Activated CD8-positive, alpha-beta memory T cell treated with anti-CD3 and anti-CD28 coated beads, Interleukin-2, amount 10 ng/mL, durations not matched to agents 7 days and 5 days (primary cell): ENCODE measurements around the gene SIRPA. TPM values are rescaled to one million over a fixed set of nuclear protein-coding genes. Genes with fewer than 3 reads are reported as not detected.

Experiments used
- ATAC-seq: fragments of 150-1000 bp; cut with Tn5 transposase; one replicate; pipeline ENCODE4 v1.10.0; 2021; ENCODE audit warnings: moderate library complexity
- CTCF ChIA-PET: fragments of 350-600 bp; sonication (Branson Sonifier 250); formaldehyde crosslinking; loops from one replicate; lab custom pipeline; 2021; ENCODE audit warnings: antibody characterized with exemption; lab: Charles Lee
- DNase-seq: peaks from one replicate; pipeline ENCODE4 v3.0.0-alpha.2; 2020
- H3K27ac Mint-ChIP-seq: one replicate; pipeline ENCODE4 v1.8.0; 2021; ENCODE audit warnings: mild to moderate bottlenecking, mixed read lengths
- H3K27me3 Mint-ChIP-seq: one replicate; pipeline ENCODE4 v1.8.0; 2021; ENCODE audit warnings: mixed read lengths
- H3K36me3 Mint-ChIP-seq: one replicate; pipeline ENCODE4 v1.8.0; 2021; ENCODE audit warnings: mild to moderate bottlenecking, mixed read lengths
- H3K4me1 Mint-ChIP-seq: one replicate; pipeline ENCODE4 v1.8.0; 2021; ENCODE audit warnings: mixed read lengths
- H3K4me3 Mint-ChIP-seq: one replicate; pipeline ENCODE4 v1.8.0; 2021; ENCODE audit warnings: mild to moderate bottlenecking, moderate library complexity, mixed read lengths
- H3K9me3 Mint-ChIP-seq: one replicate; pipeline ENCODE4 v1.8.0; 2022; ENCODE audit warnings: low read depth, mixed read lengths
- total RNA-seq, 2 experiments: library from RNA; stranded (reverse); gene quantifications; one replicate each; pipeline ENCODE4 v1.2.3, GENCODE V29; 2021

Gene SIRPA
- total RNA-seq, 2 experiments from 2014 or later, result not detected

GRCh38 chr20:1897541-1897940 is 2.3 kb downstream of the SIRPA start:
- Mint-ChIP-seq H3K27me3 (peaks cover 68% of the 10 kb centered on the region), H3K36me3 (no peaks in the 10 kb centered on the region)

GRCh38 chr20:1897965-1898464 is 2.8 kb downstream of the SIRPA start:
- Mint-ChIP-seq H3K4me3 (no peak overlapping the region), H3K27ac (no peak overlapping the region), H3K36me3 (no peaks in the 10 kb centered on the region), H3K9me3 (no peaks in the 10 kb centered on the region), H3K4me1 (no peaks in the 10 kb centered on the region), H3K27me3 (peaks cover 64% of the 10 kb centered on the region)
- DNase-seq, result no peak
- CTCF ChIA-PET, result no interaction called here
- ATAC-seq, result no peak

More at GRCh38 chr20:1897541-1897940, 2.3 kb downstream of the SIRPA start:
- ATAC-seq (no peak), DNase-seq (no peak)
- CTCF ChIA-PET, result no interaction called here
- Mint-ChIP-seq H3K27ac (no peak overlapping the region), H3K4me3 (no peak overlapping the region), H3K9me3 (no peaks in the 10 kb centered on the region), H3K4me1 (no peaks in the 10 kb centered on the region)

DNA sequence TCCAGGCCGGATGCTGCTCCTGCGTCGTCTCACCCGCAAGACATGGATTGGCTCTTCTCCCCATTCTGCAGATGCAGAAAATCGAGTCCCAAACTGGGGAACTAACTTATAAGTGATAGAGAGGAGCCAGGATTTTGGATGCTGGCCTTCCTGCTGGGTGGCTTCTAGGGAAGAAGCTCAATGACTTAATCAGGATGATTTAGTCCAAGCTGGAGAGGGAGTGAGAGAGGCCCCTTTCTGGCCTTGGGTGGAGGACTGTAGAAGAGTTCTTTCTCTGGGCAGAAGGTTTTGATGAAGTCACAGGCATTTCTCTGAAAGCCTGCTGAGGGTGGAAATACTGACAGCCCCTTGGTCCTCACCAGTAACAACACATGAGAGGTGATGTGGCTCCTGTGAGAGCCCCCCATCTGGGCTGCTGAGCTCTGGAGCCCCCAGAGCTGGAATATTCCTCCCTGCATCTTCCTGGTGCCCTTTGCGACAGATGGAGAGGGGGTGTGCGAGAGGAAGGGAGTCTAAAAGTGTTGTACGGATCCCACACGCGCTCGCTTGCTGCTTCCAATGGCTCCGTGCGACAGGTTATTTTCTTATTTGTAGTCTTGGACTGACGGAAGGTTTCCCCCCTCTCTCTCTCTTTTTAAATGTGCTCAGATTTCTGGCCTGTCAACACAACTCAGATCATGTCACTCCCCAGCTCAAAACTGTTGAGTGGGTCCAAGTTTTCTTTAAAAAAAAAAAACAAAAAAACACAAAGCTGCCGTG is 3.5 kb downstream of the SIRPA start:
- CTCF ChIA-PET, result no interaction called here
- H3K9me3 Mint-ChIP-seq, result no peaks in the 10 kb centered on the region
- no peaks in the 10 kb centered on the region for H3K36me3 Mint-ChIP-seq
- no peaks in the 10 kb centered on the region for H3K4me1 Mint-ChIP-seq
- no peak for ATAC-seq
- H3K4me3 Mint-ChIP-seq, result no peak overlapping the region
- peaks cover 59% of the 10 kb centered on the region for H3K27me3 Mint-ChIP-seq
- no peak overlapping the region for H3K27ac Mint-ChIP-seq
- DNase-seq, result no peak

DNA sequence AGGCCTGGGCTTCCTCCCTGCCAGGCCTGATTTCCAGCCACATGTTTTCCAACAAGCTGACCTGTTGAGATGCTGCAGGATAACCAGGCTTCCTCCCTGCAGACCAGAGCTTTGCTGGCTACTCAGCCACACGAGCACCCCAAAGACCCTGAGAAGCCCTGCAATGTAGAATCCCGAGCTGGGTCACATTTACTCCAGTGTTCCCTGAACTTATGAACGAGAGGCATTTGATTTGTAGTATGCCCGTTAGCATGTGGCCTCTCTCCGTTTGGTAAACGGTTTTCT is 4.0 kb downstream of the SIRPA start:
- Mint-ChIP-seq H3K4me1 (no peaks in the 10 kb centered on the region), H3K4me3 (no peak overlapping the region), H3K27ac (no peak overlapping the region), H3K9me3 (no peaks in the 10 kb centered on the region), H3K36me3 (no peaks in the 10 kb centered on the region), H3K27me3 (peaks cover 55% of the 10 kb centered on the region)
- ATAC-seq (no peak), DNase-seq (no peak)
- CTCF ChIA-PET, result no interaction called here

DNA sequence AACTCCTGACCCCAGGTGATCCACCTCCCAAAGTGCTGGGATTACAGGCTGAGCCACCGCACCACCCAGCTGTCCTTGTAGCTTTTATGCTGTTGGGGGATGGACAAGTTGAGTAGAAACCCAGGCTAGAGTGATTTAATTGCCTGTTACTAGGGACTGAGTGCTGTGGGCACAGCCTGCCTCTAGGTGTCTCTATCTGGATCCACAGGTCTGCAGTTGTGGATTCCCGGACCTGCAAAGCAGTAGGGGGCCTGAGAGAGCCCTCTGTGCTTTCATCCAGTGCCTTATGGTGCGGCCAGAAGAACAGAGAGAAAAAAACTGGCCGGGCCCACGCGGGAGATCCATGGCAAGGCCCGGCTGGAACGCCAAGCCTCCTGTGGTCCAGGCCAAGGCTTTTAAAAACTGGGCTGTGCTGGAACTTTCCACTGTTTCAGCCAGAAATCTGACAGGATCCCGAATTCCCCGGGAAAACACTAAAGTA is 5.2 kb downstream of the SIRPA start:
- no peak for DNase-seq
- ATAC-seq, result no peak
- H3K36me3 Mint-ChIP-seq, result no peaks in the 10 kb centered on the region

GRCh38 chr20:1901704-1902103 is 6.5 kb downstream of the SIRPA start:
- H3K4me1 Mint-ChIP-seq, result peaks cover 9% of the 10 kb centered on the region

More for the DNA sequence above, 5.2 kb downstream of the SIRPA start:
- peaks cover 52% of the 10 kb centered on the region for H3K27me3 Mint-ChIP-seq
- no peaks in the 10 kb centered on the region for H3K9me3 Mint-ChIP-seq
- CTCF ChIA-PET, result no interaction called here
- H3K4me3 Mint-ChIP-seq, result no peak overlapping the region
- no peak overlapping the region for H3K27ac Mint-ChIP-seq
- H3K4me1 Mint-ChIP-seq, result no peaks in the 10 kb centered on the region

GRCh38 chr20:1902188-1902587 is 7.0 kb downstream of the SIRPA start:
- no peak overlapping the region for H3K4me3 Mint-ChIP-seq
- H3K27ac Mint-ChIP-seq, result no peak overlapping the region
- peaks cover 34% of the 10 kb centered on the region for H3K27me3 Mint-ChIP-seq
- CTCF ChIA-PET, result no interaction called here
- peaks cover 12% of the 10 kb centered on the region for H3K4me1 Mint-ChIP-seq
- DNase-seq (no peak), ATAC-seq (no peak)
- H3K36me3 Mint-ChIP-seq, result no peaks in the 10 kb centered on the region
- no peaks in the 10 kb centered on the region for H3K9me3 Mint-ChIP-seq

More at GRCh38 chr20:1901704-1902103, 6.5 kb downstream of the SIRPA start:
- ATAC-seq, result no peak
- DNase-seq, result no peak
- H3K4me3 Mint-ChIP-seq, result no peak overlapping the region
- H3K36me3 Mint-ChIP-seq, result no peaks in the 10 kb centered on the region
- H3K27ac Mint-ChIP-seq, result no peak overlapping the region
- peaks cover 39% of the 10 kb centered on the region for H3K27me3 Mint-ChIP-seq
- CTCF ChIA-PET, result no interaction called here
- H3K9me3 Mint-ChIP-seq, result no peaks in the 10 kb centered on the region

GRCh38 chr20:1904135-1904534 is 8.9 kb downstream of the SIRPA start:
- CTCF ChIA-PET, result no interaction called here
- no peaks in the 10 kb centered on the region for H3K36me3 Mint-ChIP-seq
- ATAC-seq, result no peak
- H3K27me3 Mint-ChIP-seq, result peaks cover 16% of the 10 kb centered on the region
- H3K4me1 Mint-ChIP-seq, result peaks cover 14% of the 10 kb centered on the region
- H3K9me3 Mint-ChIP-seq, result no peaks in the 10 kb centered on the region
- H3K4me3 Mint-ChIP-seq, result no peak overlapping the region
- no peak overlapping the region for H3K27ac Mint-ChIP-seq
- DNase-seq, result no peak

DNA sequence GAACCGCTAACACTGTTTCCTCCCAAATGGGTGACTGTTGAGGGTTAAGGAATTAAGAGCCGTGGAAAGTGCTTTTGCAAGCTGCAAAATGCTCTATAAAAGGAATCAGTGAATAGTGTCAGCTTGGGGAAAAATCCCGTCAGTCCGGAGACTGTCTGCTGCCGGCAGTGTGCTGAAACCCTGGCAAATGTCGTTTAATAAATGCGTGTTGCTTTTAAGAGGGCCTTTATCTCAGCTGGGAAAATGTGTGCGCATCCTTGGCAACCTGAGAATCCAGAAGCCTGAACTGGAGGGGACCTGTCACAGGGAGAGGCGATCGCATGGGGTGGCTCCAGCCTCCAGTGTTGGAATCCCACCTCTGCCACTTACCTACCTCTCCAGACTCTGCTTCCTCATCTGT is 9.8 kb downstream of the SIRPA start:
- DNase-seq (no peak), ATAC-seq (no peak)
- Mint-ChIP-seq H3K27ac (no peak overlapping the region), H3K27me3 (peaks cover 9% of the 10 kb centered on the region), H3K4me1 (peaks cover 14% of the 10 kb centered on the region), H3K4me3 (no peak overlapping the region), H3K36me3 (no peaks in the 10 kb centered on the region), H3K9me3 (no peaks in the 10 kb centered on the region)
- CTCF ChIA-PET, result no interaction called here

DNA sequence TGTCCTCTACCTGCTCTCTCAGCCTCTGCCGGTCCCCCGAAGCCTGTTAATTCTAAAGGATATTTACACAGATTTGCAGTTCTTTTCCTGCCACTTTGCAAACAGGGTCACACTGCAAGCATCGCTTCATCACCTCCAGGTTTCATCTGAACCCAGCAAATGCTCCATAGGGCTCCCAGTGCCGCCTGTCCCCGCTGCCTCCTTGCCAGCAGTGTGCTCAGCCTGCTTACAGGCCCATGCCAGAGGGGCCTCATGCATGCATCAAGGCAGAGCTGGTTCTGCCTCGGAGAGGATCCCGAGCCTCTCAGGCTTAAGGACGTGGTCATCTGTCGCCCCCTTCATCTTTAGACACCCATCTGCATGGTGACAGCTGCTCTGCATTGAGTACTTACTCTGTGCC is 10.5 kb downstream of the SIRPA start:
- Mint-ChIP-seq H3K27ac (no peak overlapping the region), H3K36me3 (no peaks in the 10 kb centered on the region), H3K9me3 (no peaks in the 10 kb centered on the region), H3K4me1 (peaks cover 14% of the 10 kb centered on the region), H3K4me3 (no peak overlapping the region), H3K27me3 (peaks cover 9% of the 10 kb centered on the region)
- CTCF ChIA-PET, result no interaction called here
- DNase-seq (no peak), ATAC-seq (no peak)

GRCh38 chr20:1906361-1907051 is 11.3 kb downstream of the SIRPA start:
- Mint-ChIP-seq H3K36me3 (no peaks in the 10 kb centered on the region), H3K27ac (no peak overlapping the region), H3K4me1 (peaks cover 14% of the 10 kb centered on the region), H3K4me3 (no peak overlapping the region), H3K27me3 (peaks cover 8% of the 10 kb centered on the region), H3K9me3 (no peaks in the 10 kb centered on the region)
- CTCF ChIA-PET, result no interaction called here
- peak; percentile 57 for ATAC-seq
- DNase-seq, result peak; percentile 43

DNA sequence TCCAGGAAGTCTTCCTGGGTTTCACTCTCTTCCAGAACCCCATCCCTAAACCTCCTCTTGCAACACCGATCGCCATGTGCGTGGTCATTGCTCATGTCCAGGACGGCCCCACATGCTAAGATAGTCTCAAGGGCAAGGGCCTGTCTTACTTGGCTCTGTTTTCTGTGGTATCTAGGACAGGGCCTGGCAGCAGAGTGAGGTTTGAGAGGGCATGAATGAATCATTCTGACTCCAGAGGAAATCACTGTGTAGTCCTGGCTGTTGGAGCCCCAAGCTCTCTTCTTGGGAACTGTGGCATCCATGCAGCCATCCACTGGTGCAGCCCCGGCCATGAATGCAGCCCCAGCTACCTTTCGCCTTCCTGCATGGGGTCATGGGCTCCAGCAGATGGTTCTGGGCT is 12.4 kb downstream of the SIRPA start:
- Mint-ChIP-seq H3K9me3 (no peaks in the 10 kb centered on the region), H3K27me3 (peaks cover 2% of the 10 kb centered on the region), H3K4me1 (peaks cover 14% of the 10 kb centered on the region), H3K27ac (no peak overlapping the region), H3K4me3 (no peak overlapping the region), H3K36me3 (no peaks in the 10 kb centered on the region)
- ATAC-seq (no peak), DNase-seq (no peak)
- CTCF ChIA-PET, result no interaction called here

GRCh38 chr20:1908191-1908590 is 13.0 kb downstream of the SIRPA start:
- CTCF ChIA-PET, result no interaction called here
- Mint-ChIP-seq H3K4me3 (no peak overlapping the region), H3K9me3 (no peaks in the 10 kb centered on the region), H3K36me3 (no peaks in the 10 kb centered on the region), H3K27ac (no peak overlapping the region), H3K27me3 (no peaks in the 10 kb centered on the region), H3K4me1 (peaks cover 14% of the 10 kb centered on the region)
- DNase-seq (no peak), ATAC-seq (no peak)

DNA sequence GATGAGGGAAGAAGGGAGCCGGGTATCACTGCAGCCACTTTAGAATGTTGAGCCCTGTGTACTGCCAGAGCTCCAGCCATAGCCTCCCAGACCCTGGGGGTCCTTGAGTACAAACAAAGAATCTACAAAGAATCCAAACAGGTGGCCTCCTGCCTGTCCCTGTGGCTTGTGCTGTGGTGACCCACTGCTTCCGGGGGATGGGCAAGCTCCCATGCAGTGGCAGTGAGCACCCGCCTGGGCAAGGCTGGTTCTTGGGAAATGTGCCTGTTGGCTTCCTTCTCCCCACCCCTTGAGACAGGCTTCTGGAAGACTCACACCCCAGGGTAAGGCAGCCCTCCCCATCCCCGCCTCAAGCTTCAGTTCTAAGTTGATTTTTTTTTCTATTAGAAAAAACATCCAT is 13.9 kb downstream of the SIRPA start:
- H3K27me3 Mint-ChIP-seq, result no peaks in the 10 kb centered on the region
- H3K4me1 Mint-ChIP-seq, result peaks cover 14% of the 10 kb centered on the region
- H3K27ac Mint-ChIP-seq, result no peak overlapping the region
- ATAC-seq, result no peak
- DNase-seq, result no peak
- H3K36me3 Mint-ChIP-seq, result no peaks in the 10 kb centered on the region
- CTCF ChIA-PET, result no interaction called here
- no peaks in the 10 kb centered on the region for H3K9me3 Mint-ChIP-seq
- no peak overlapping the region for H3K4me3 Mint-ChIP-seq
